Measurements from ENCODE around the gene VAMP3. TPM values are rescaled to one million over a fixed set of nuclear protein-coding genes. Genes with fewer than 3 reads are reported as not detected.

VAMP3 gene
- polyA plus RNA-seq (2011; rRNA removed) (106 and 162 TPM in 2 replicates), polyA minus RNA-seq (2011; rRNA and poly(A)+ RNA removed) (49.1 and 51.0 TPM in 2 replicates)

GRCh38 chr1:7770997-7771822, at the start of gene VAMP3:
TSS of gene VAMP3 (plus strand) at chr1:7771296. CDS start at chr1:7771384, 88 bp downstream.
- TF ChIP-seq CTCF (IDR thresholded peaks at IDR 0.05; ENCODE audit: insufficient read depth, low read depth, low read length), result no peak
- H3K27me3 ChIP-seq (ENCODE audit: control insufficient read depth, insufficient read depth, low read length), result no peaks in the 10 kb centered on the region
- POLR2A ChIA-PET, result no interaction called here
- peak within 1 kb of the TSS; percentile 65 for H3K4me3 ChIP-seq (ENCODE audit: low read depth, low read length)
- CTCF ChIA-PET, result interaction anchor here (1.7 kb wide), 1 partner anchor 103 kb away, joined by 13 read pairs; no protein-coding TSS in a partner anchor
- H3K36me3 ChIP-seq (ENCODE audit: control insufficient read depth, insufficient read depth, low read length), result 0 out of 2 replicates have a peak, but pooled peaks cover 1% of the 10 kb centered on the region
- DNase-seq (ENCODE audit: low read depth), result no peak

- TF ChIP-seq CTCF (IDR thresholded peaks at IDR 0.05; ENCODE audit: insufficient read depth, low read depth, low read length), result no peak
- Histone ChIP-seq H3K36me3 (ENCODE audit: control insufficient read depth, insufficient read depth, low read length) (no peaks in the 10 kb centered on the region), H3K27me3 (ENCODE audit: control insufficient read depth, insufficient read depth, low read length) (peaks cover 7% of the 10 kb centered on the region; the same call in 1 of the 2 replicates), H3K4me3 (ENCODE audit: low read depth, low read length) (no peak overlapping the region)
- POLR2A ChIA-PET, result interaction anchor here (0.6 kb wide), 1 partner anchor 40 kb away, joined by 3 read pairs; no protein-coding TSS in a partner anchor
- DNase-seq (ENCODE audit: low read depth), result no peak
- CTCF ChIA-PET, result interaction anchor here (1.4 to 1.8 kb wide), 3 partner anchors 21 to 55 kb away, joined by 4 to 6 read pairs (median 5); no protein-coding TSS in a partner anchor
Observed at GRCh38 chr1:7721940-7722669, 49.0 kb upstream of the VAMP3 start.

- DNase-seq (ENCODE audit: low read depth), result no peak
- no peak for TF ChIP-seq CTCF (IDR thresholded peaks at IDR 0.05; ENCODE audit: insufficient read depth, low read depth, low read length)
- H3K27me3 ChIP-seq (ENCODE audit: control insufficient read depth, insufficient read depth, low read length), result peaks cover 7% of the 10 kb centered on the region; the same call in 1 of the 2 replicates
- no peaks in the 10 kb centered on the region for H3K36me3 ChIP-seq (ENCODE audit: control insufficient read depth, insufficient read depth, low read length)
- ChIA-PET CTCF (interaction anchor here (1.4 to 1.8 kb wide), 3 partner anchors 20 to 55 kb away, joined by 4 to 6 read pairs (median 5); no protein-coding TSS in a partner anchor), POLR2A (no interaction called here)
- no peak overlapping the region for H3K4me3 ChIP-seq (ENCODE audit: low read depth, low read length)
Observed at GRCh38 chr1:7722670-7723012, 48.5 kb upstream of the VAMP3 start.

- H3K4me3 ChIP-seq (ENCODE audit: low read depth, low read length), result no peak overlapping the region
- ChIA-PET POLR2A (no interaction called here), CTCF (no interaction called here)
- no peak for TF ChIP-seq CTCF (IDR thresholded peaks at IDR 0.05; ENCODE audit: insufficient read depth, low read depth, low read length)
- no peaks in the 10 kb centered on the region for H3K36me3 ChIP-seq (ENCODE audit: control insufficient read depth, insufficient read depth, low read length)
- DNase-seq (ENCODE audit: low read depth), result no peak
- peaks cover 4% of the 10 kb centered on the region; the same call in 1 of the 2 replicates for H3K27me3 ChIP-seq (ENCODE audit: control insufficient read depth, insufficient read depth, low read length)
Observed at GRCh38 chr1:7726623-7727022, 44.5 kb upstream of the VAMP3 start.
